Hepatocyte (in vitro differentiated cells): ENCODE measurements around the gene PAOX. TPM values are rescaled to one million over a fixed set of nuclear protein-coding genes. Genes with fewer than 3 reads are reported as not detected.
A peak's percentile ranks its signal among the peaks of the same experiment; 100 is the strongest.

Source experiments
- DNase-seq: peaks from one replicate; pipeline ENCODE4 v3.0.0-alpha.2; 2016; ENCODE audit warnings: low spot score
- H2AFZ ChIP-seq: fragments of 200-600 bp; sonication (generic); 2 replicates; pipeline ENCODE4 v1.6.0; 2016; ENCODE audit warnings: antibody characterized with exemption, mild to moderate bottlenecking
- H3K27ac ChIP-seq: fragments of 200-600 bp; sonication (generic); 2 replicates; pipeline ENCODE4 v1.5.1; 2016; ENCODE audit warnings: mild to moderate bottlenecking
- H3K27me3 ChIP-seq: fragments of 200-600 bp; sonication (generic); 2 replicates; pipeline ENCODE4 v1.6.1; 2016
- H3K36me3 ChIP-seq: fragments of 200-600 bp; sonication (generic); replicated peaks from 2 replicates; pipeline ENCODE4 v1.5.1; 2016; ENCODE audit warnings: low read depth; ENCODE audit not compliant: insufficient read depth
- H3K4me1 ChIP-seq: fragments of 200-600 bp; sonication (generic); 2 replicates; pipeline ENCODE4 v1.5.1; 2016; ENCODE audit warnings: mild to moderate bottlenecking, moderate library complexity; ENCODE audit not compliant: insufficient read depth
- H3K4me2 ChIP-seq: fragments of 200-600 bp; sonication (generic); 2 replicates; pipeline ENCODE4 v1.6.0; 2016
- H3K4me3 ChIP-seq: fragments of 200-600 bp; sonication (generic); 2 replicates; pipeline ENCODE4 v1.5.1; 2016; ENCODE audit warnings: mild to moderate bottlenecking
- H3K79me2 ChIP-seq: fragments of 200-600 bp; sonication (generic); 2 replicates; pipeline ENCODE4 v1.6.0; 2017; ENCODE audit warnings: mild to moderate bottlenecking
- H3K9me2 ChIP-seq: fragments of 200-600 bp; sonication (generic); replicated peaks from 2 replicates; pipeline ENCODE4 v1.6.0; 2017; ENCODE audit warnings: mild to moderate bottlenecking; ENCODE audit not compliant: insufficient read depth
- H3K9me3 ChIP-seq: fragments of 200-600 bp; sonication (generic); 2 replicates; pipeline ENCODE4 v1.5.1; 2016; ENCODE audit warnings: low read depth, mild to moderate bottlenecking
- H4K20me1 ChIP-seq: fragments of 200-600 bp; sonication (generic); 2 replicates; pipeline ENCODE4 v1.6.0; 2016; ENCODE audit warnings: mild to moderate bottlenecking; ENCODE audit not compliant: insufficient read depth, poor library complexity, severe bottlenecking
- EZH2 ChIP-seq: fragments of 200-600 bp; sonication (generic); IDR thresholded peaks from 2 replicates; pipeline ENCODE4 v1.6.1; 2016; ENCODE audit warnings: antibody characterized with exemption, mild to moderate bottlenecking, borderline replicate concordance
- EZH2phosphoT487 ChIP-seq: fragments of 200-600 bp; sonication (generic); IDR thresholded peaks from one replicate; pipeline ENCODE4 v1.6.1; 2018; ENCODE audit warnings: antibody characterized with exemption, mild to moderate bottlenecking, low read depth, moderate library complexity; ENCODE audit not compliant: unreplicated experiment, severe bottlenecking
- WGBS: methylation state at CpG from one replicate; pipeline ENCODE4 v1.1.6; 2016; ENCODE audit warnings: low lambda C conversion rate; ENCODE audit errors: missing lambda C conversion rate; 5-methylcytosine and 5-hydroxymethylcytosine counted together
- polyA plus RNA-seq: library from polyadenylated mRNA; unstranded; fragments of >200 nt; fragmentation: Nextera tagmentation; extraction: Ambion mirVana; gene quantifications from 2 replicates; pipeline ENCODE4 v1.2.1, GENCODE V29; 2016
- total RNA-seq: library from RNA; depleted of rRNA; stranded (reverse); fragments of >200 nt; gene quantifications from 2 replicates; pipeline ENCODE4 v1.2.3, GENCODE V29; 2014
- TF ChIP-seq, protein P1 (sequence below): fragments of 200-600 bp; sonication (generic); IDR thresholded peaks from 2 replicates; pipeline ENCODE4 v1.5.1; 2016; ENCODE audit warnings: antibody characterized with exemption, mild to moderate bottlenecking; ENCODE audit not compliant: poor library complexity

PAOX gene
- total and polyA plus RNA-seq, 2 experiments from 2014 or later, result 11.5 to 19.6 TPM

GRCh38 chr10:133344236-133344635 is 34.8 kb upstream of the PAOX start:
- WGBS, result 83% methylated on average over 5 of the region's 5 CpGs
- Histone ChIP-seq H3K79me2 (no peaks in the 10 kb centered on the region), H3K9me2 (no peaks in the 10 kb centered on the region), H3K4me1 (peaks cover 5% of the 10 kb centered on the region), H4K20me1 (no peaks in the 10 kb centered on the region), H3K9me3 (no peaks in the 10 kb centered on the region), H3K4me2 (no peak overlapping the region), H3K27ac (no peak overlapping the region), H2AFZ (no peak overlapping the region), H3K36me3 (no peaks in the 10 kb centered on the region), H3K4me3 (no peak overlapping the region), H3K27me3 (no peaks in the 10 kb centered on the region)
- no peak for DNase-seq
- TF ChIP-seq, protein P1, sequence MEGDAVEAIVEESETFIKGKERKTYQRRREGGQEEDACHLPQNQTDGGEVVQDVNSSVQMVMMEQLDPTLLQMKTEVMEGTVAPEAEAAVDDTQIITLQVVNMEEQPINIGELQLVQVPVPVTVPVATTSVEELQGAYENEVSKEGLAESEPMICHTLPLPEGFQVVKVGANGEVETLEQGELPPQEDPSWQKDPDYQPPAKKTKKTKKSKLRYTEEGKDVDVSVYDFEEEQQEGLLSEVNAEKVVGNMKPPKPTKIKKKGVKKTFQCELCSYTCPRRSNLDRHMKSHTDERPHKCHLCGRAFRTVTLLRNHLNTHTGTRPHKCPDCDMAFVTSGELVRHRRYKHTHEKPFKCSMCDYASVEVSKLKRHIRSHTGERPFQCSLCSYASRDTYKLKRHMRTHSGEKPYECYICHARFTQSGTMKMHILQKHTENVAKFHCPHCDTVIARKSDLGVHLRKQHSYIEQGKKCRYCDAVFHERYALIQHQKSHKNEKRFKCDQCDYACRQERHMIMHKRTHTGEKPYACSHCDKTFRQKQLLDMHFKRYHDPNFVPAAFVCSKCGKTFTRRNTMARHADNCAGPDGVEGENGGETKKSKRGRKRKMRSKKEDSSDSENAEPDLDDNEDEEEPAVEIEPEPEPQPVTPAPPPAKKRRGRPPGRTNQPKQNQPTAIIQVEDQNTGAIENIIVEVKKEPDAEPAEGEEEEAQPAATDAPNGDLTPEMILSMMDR, result no peak
- TF ChIP-seq EZH2phosphoT487, result no peak
- TF ChIP-seq EZH2, result no peak

DNA sequence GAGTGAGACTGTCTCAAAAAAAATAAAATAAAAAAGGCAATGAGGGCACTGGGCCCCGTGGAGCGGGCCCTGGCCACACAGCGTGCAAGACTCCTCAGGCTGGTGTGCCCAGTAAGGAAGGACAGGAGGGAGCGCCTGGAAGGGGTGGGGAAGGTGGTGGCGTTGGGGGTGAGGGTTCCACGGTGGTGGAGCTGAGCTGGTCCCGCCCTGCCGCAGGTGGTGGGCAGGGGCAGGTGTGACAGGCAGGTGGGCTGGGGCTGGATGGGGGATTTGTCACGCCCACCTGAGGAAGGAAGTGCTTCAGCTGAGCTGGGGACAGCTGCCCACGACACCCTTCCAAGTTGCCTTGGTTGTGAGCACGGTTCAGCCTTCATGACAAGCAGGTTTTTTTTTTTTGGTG is 32.6 kb upstream of the PAOX start:
- Histone ChIP-seq H3K4me1 (peaks cover 5% of the 10 kb centered on the region), H3K27me3 (no peaks in the 10 kb centered on the region), H3K79me2 (no peaks in the 10 kb centered on the region), H3K4me2 (no peak overlapping the region), H3K4me3 (no peak overlapping the region), H4K20me1 (no peaks in the 10 kb centered on the region), H3K36me3 (no peaks in the 10 kb centered on the region), H3K27ac (no peak overlapping the region), H3K9me2 (no peaks in the 10 kb centered on the region), H3K9me3 (no peaks in the 10 kb centered on the region), H2AFZ (no peak overlapping the region)
- TF ChIP-seq EZH2phosphoT487, result no peak
- no peak for TF ChIP-seq EZH2
- TF ChIP-seq, protein P1, result no peak
- DNase-seq, result no peak
- 82% methylated on average over 8 of the region's 11 CpGs for WGBS

- Histone ChIP-seq H3K4me2 (peak overlapping the region; percentile 65), H3K27ac (peak overlapping the region; percentile 79), H3K36me3 (no peaks in the 10 kb centered on the region), H4K20me1 (no peaks in the 10 kb centered on the region), H3K9me3 (no peaks in the 10 kb centered on the region), H3K9me2 (no peaks in the 10 kb centered on the region), H3K4me3 (no peak overlapping the region), H3K27me3 (no peaks in the 10 kb centered on the region), H2AFZ (no peak overlapping the region), H3K79me2 (no peaks in the 10 kb centered on the region), H3K4me1 (peaks cover 5% of the 10 kb centered on the region)
- DNase-seq, result peak; percentile 71
- WGBS, result 65% methylated on average over 12 of the region's 16 CpGs
- TF ChIP-seq, protein P1, result no peak
- TF ChIP-seq EZH2, result no peak
- TF ChIP-seq EZH2phosphoT487, result no peak
Observed at GRCh38 chr10:133347710-133348517, 31.1 kb upstream of the PAOX start.
